Uterus (tissue), 4 donors: ENCODE measurements around the gene IRF4. TPM values are rescaled to one million over a fixed set of nuclear protein-coding genes. Genes with fewer than 3 reads are reported as not detected.

Experiments
- DNase-seq, 2 donors: peaks; one replicate each; pipeline ENCODE4 v3.0.0-alpha.2; 2019 to 2020
- H3K27ac ChIP-seq, 2 donors: fragments of 200-600 bp; sonication (generic); 1 replicate in 1 of 2; 2 replicates in 1 of 2; pipeline ENCODE4 v1.5.1; 2016 to 2018
- H3K27me3 ChIP-seq, 2 donors: fragments of 200-600 bp; sonication (generic); one replicate each; pipeline ENCODE4 v1.5.1; 2018 to 2019; ENCODE audit warnings: control low read depth in 1 of 2
- H3K36me3 ChIP-seq, 2 donors: fragments of 200-600 bp; sonication (generic); one replicate each; pipeline ENCODE4 v1.5.1; 2019; ENCODE audit warnings: control low read depth in 1 of 2
- H3K4me1 ChIP-seq, 2 donors: fragments of 200-600 bp; sonication (generic); one replicate each; pipeline ENCODE4 v1.5.1; 2018 to 2019; ENCODE audit warnings: control low read depth in 1 of 2
- H3K4me3 ChIP-seq, 2 donors: fragments of 200-600 bp; sonication (generic); 1 replicate in 1 of 2; 2 replicates in 1 of 2; pipeline ENCODE4 v1.5.1; 2018 to 2019; ENCODE audit warnings: mild to moderate bottlenecking in 1 of 2
- H3K9me3 ChIP-seq, 2 donors: fragments of 200-600 bp; sonication (generic); one replicate each; pipeline ENCODE4 v1.5.1; 2019; ENCODE audit warnings: control low read depth in 1 of 2
- POLR2A ChIP-seq, 2 donors: fragments of 450-650 bp; IDR thresholded peaks; one replicate each; pipeline ENCODE4 v1.6.1; 2016; ENCODE audit warnings: antibody characterized with exemption in 2 of 2, mild to moderate bottlenecking in 1 of 2, moderate library complexity in 1 of 2
- intact Hi-C: fragments of 100-400 bp; cut with DNase I; formaldehyde crosslinking; loops from one replicate; pipeline ENCODE4 v1.15.1; 2023; ENCODE audit warnings: low total_unique reads
- total RNA-seq, 4 donors: library from RNA; depleted of rRNA in 3 of 4; stranded (reverse); fragments of >200 nt in 3 of 4; gene quantifications; one replicate each; pipeline versions ENCODE4 v1.1.0 to v1.2.4, GENCODE V29; 2014 to 2023
- TF ChIP-seq, protein P1 (sequence below), 4 experiments: fragments of 200-600 bp in 2 of 4; fragments of 450-650 bp in 2 of 4; sonication (generic) in 2 of 4; IDR thresholded peaks; one replicate each; pipeline ENCODE4 v1.5.1; 2016 to 2019; ENCODE audit warnings: antibody characterized with exemption in 4 of 4, mild to moderate bottlenecking in 2 of 4, moderate library complexity in 1 of 4
- donor health status: DM: yes; HTN: yes; CAD: no.

IRF4 gene
- total RNA-seq, 4 donors from 2014 or later: 0.55 to 2.0 TPM; not detected in 2

DNA sequence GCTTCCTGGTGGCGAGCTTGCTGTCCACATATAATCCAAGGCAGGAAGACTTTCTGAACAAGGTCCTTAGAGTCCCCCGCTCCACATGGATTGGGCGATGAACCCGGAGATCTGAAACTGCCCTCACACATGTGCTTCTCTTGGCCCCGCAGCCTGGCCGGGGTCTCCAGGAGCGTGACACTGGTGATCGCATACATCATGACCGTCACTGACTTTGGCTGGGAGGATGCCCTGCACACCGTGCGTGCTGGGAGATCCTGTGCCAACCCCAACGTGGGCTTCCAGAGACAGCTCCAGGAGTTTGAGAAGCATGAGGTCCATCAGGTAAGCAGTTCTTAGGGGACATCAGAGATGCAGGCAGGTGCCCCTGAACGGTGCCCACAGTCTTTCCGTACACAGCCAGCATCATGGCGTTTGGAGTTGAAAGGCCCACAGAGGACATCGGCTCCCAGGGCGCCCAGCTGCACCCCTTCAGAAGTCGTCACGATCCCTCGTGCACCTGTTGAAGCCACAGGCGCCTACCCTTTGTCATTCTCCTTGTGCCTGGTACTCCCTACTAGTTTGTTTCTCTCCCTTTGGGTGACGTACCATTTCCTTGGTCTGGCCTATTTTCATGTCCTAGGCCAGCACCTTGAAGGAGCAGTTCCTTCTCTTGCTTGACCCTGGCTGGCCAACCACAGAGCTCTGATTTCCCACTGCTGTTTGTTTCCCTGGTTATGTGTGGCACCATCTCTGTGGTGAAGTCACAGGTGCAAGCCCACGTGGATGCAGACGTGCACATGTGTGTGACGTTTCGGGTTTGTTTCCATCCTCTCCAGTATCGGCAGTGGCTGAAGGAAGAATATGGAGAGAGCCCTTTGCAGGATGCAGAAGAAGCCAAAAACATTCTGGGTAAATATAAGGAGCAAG, 43.3 kb upstream of the IRF4 start:
- no peaks in the 10 kb centered on the region for H3K27me3 ChIP-seq
- DNase-seq: no peak
- no peaks in the 10 kb centered on the region for H3K36me3 ChIP-seq
- intact Hi-C loops: no loop called here
- no peak overlapping the region for H3K4me3 ChIP-seq
- no peaks in the 10 kb centered on the region for H3K4me1 ChIP-seq
- TF ChIP-seq, protein P1, sequence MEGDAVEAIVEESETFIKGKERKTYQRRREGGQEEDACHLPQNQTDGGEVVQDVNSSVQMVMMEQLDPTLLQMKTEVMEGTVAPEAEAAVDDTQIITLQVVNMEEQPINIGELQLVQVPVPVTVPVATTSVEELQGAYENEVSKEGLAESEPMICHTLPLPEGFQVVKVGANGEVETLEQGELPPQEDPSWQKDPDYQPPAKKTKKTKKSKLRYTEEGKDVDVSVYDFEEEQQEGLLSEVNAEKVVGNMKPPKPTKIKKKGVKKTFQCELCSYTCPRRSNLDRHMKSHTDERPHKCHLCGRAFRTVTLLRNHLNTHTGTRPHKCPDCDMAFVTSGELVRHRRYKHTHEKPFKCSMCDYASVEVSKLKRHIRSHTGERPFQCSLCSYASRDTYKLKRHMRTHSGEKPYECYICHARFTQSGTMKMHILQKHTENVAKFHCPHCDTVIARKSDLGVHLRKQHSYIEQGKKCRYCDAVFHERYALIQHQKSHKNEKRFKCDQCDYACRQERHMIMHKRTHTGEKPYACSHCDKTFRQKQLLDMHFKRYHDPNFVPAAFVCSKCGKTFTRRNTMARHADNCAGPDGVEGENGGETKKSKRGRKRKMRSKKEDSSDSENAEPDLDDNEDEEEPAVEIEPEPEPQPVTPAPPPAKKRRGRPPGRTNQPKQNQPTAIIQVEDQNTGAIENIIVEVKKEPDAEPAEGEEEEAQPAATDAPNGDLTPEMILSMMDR (IDR thresholded peaks at IDR 0.05): no peak
- no peak for TF ChIP-seq POLR2A (IDR thresholded peaks at IDR 0.05)
- no peak overlapping the region for H3K27ac ChIP-seq
- H3K9me3 ChIP-seq: no peaks in the 10 kb centered on the region

DNA sequence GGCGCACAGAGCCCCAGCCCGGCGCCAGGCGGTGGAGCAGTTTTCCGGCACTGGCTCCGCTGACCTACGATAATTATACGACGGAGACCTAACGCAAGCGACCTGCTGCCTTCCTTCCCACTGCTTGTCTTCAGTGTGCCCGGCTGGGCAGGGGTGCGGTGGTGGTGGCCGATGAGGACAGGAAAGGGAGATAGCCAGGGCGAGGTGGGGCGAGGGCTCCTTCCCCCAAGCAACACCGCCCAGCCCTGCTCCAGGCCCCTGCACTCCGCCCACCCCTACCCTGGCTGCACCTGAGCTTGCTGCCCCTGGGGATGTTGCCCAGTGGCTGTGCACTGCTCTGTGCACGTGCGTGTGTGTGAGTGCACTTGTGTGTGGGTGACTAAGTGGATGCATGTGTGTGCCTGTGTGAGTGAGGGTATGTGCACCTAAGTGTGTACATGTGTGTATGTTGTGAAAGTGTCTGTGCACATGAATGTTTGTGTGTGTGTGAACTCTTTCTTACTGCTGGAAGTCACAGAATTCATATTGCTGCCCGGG, 42.6 kb upstream of the IRF4 start:
- Histone ChIP-seq H3K9me3 (no peaks in the 10 kb centered on the region), H3K27me3 (no peaks in the 10 kb centered on the region), H3K4me3 (no peak overlapping the region), H3K4me1 (no peaks in the 10 kb centered on the region), H3K27ac (no peak overlapping the region), H3K36me3 (no peaks in the 10 kb centered on the region)
- intact Hi-C loops: no loop called here
- no peak for TF ChIP-seq POLR2A (IDR thresholded peaks at IDR 0.05)
- TF ChIP-seq, protein P1 (IDR thresholded peaks at IDR 0.05): no peak
- DNase-seq: no peak

DNA sequence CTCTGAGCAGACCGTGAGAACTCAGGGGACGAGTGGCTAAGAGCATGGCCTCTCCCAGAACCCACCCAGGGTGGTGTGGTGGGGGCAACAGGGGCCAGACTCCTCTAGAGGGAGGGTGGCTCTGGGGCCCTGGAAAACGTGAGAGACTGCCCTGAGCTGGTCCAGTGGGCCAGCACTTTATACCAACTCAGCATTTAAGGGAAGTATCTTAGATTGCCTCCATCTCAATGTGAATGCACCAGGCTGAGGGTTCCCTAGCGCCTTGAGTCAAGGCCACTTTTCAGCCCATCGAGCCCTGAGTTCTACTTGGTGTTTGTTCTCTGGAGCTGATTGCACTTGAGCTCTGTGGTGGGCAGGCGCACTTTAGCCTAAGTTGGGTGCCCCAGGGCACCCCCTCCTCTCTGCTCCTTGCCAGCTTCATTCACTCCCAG, 42.0 kb upstream of the IRF4 start:
- DNase-seq: no peak
- Histone ChIP-seq H3K27ac (no peak overlapping the region), H3K4me1 (no peaks in the 10 kb centered on the region), H3K4me3 (no peak overlapping the region), H3K36me3 (no peaks in the 10 kb centered on the region), H3K27me3 (no peaks in the 10 kb centered on the region), H3K9me3 (no peaks in the 10 kb centered on the region)
- TF ChIP-seq, protein P1 (IDR thresholded peaks at IDR 0.05): no peak
- TF ChIP-seq POLR2A (IDR thresholded peaks at IDR 0.05): no peak
- intact Hi-C loops: no loop called here

DNA sequence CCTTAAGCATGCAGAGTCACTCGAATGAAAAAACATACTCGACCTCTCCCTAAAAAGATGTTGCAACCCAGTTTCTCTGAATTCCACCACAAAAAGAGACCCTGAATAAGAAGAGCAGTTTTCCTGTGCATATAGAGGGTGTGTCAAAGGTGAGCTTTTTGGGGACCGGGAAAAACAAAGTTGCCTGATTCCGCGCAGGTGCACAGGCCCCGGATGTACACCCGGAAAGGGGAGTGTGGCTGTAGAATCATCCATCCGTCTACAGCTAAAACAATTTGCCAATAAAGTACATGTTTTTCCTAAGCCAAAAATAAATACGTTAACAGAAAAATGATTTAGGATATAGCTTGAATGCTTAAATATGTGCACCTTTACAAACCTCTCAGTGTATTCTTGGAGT, 41.2 kb upstream of the IRF4 start:
- no peaks in the 10 kb centered on the region for H3K9me3 ChIP-seq
- H3K36me3 ChIP-seq: no peaks in the 10 kb centered on the region
- H3K27me3 ChIP-seq: no peaks in the 10 kb centered on the region
- no peak for TF ChIP-seq POLR2A (IDR thresholded peaks at IDR 0.05)
- TF ChIP-seq, protein P1 (IDR thresholded peaks at IDR 0.05): no peak
- DNase-seq: no peak
- intact Hi-C loops: no loop called here
- no peak overlapping the region for H3K4me3 ChIP-seq
- no peaks in the 10 kb centered on the region for H3K4me1 ChIP-seq
- no peak overlapping the region for H3K27ac ChIP-seq
